ENCODE results near the gene FBXO2. TPM values are rescaled to one million over a fixed set of nuclear protein-coding genes. Genes with fewer than 3 reads are reported as not detected.

Gene FBXO2
- total RNA-seq, 6 donors from 2014 or later, result 8.2 to 18.0 (median 13.8) TPM

DNA sequence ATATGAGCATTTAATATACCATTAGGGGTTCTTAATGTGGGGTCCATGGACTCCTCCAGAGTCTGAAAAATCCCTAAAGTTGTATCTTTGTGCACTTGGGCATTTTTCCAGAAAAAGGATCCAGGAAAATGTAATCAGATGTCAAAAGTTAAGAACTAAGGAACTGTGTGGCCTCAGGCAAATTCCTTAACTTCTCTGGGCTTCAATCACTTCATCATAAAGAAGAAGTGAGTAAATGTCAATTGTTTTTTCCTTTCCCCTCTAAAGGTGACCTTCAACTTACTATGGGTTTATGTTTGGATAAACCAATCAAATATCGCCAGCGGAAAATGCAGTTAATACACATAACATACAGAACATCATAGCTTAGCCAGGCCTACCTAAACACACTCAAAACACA, 24.2 kb upstream of the FBXO2 start:
- TF ChIP-seq EP300 (IDR thresholded peaks at IDR 0.05) (no peak), POLR2AphosphoS5 (IDR thresholded peaks at IDR 0.05) (no peak), POLR2A (IDR thresholded peaks at IDR 0.05) (no peak)
- TF ChIP-seq, protein P1, sequence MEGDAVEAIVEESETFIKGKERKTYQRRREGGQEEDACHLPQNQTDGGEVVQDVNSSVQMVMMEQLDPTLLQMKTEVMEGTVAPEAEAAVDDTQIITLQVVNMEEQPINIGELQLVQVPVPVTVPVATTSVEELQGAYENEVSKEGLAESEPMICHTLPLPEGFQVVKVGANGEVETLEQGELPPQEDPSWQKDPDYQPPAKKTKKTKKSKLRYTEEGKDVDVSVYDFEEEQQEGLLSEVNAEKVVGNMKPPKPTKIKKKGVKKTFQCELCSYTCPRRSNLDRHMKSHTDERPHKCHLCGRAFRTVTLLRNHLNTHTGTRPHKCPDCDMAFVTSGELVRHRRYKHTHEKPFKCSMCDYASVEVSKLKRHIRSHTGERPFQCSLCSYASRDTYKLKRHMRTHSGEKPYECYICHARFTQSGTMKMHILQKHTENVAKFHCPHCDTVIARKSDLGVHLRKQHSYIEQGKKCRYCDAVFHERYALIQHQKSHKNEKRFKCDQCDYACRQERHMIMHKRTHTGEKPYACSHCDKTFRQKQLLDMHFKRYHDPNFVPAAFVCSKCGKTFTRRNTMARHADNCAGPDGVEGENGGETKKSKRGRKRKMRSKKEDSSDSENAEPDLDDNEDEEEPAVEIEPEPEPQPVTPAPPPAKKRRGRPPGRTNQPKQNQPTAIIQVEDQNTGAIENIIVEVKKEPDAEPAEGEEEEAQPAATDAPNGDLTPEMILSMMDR (IDR thresholded peaks at IDR 0.05), result no peak
- H3K9me3 ChIP-seq, result no peaks in the 10 kb centered on the region
- no peaks in the 10 kb centered on the region for H3K27me3 ChIP-seq
- peaks cover 12 to 28% (median 15%) of the 10 kb centered on the region in 4 donors for H3K4me1 ChIP-seq
- H3K27ac ChIP-seq, result no peak overlapping the region
- DNase-seq, result no peak
- peaks cover 0 to 41% (median 28%) of the 10 kb centered on the region in 4 donors for H3K36me3 ChIP-seq
- ATAC-seq (ENCODE audit: low FRiP score in 2 of 2), result no peak
- 96 to 100% methylated on average over 2 of the region's 2 CpGs for WGBS, 2 donors
- H3K4me3 ChIP-seq, result no peak overlapping the region

DNA sequence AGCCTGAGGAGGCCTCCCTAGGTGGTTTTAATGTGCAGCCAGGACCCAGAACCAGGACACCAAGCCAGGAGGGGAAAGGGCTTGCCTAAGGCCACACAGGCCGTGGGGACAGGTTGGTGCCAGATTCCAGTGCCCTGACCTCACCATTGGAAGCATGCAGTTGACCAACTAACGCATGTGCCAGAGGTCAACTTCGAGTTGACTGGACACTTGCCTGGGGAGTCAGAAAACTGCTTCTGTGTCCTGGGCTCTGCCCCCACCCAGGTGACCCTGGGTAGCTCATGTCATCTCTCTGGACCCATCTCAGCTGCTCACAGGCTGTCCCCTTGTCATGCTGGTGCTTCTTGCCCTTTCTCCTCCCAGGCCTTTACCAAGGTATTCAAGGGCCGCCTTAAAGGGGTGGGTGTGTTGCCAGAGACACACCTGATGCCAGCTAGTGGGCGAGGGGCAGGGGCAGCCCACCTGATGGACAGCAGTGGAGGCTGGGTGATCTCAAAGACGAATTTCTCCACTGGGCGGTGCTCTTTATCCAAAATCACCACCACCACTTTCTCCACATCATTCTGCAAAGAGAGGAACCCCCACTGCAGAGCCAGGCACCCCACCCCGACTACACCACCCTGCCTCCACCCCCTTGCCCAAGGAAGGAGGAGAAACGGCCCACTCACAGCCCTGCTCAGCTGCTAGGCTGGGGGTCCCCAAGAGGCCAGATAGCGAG, 22.3 kb upstream of the FBXO2 start:
- no peak overlapping the region for H3K27ac ChIP-seq
- H3K9me3 ChIP-seq, result no peaks in the 10 kb centered on the region
- WGBS, 2 donors, result 83 to 90% methylated on average over 1 to 10 of the region's 10 CpGs
- peaks cover 11 to 24% (median 12%) of the 10 kb centered on the region in 4 donors for H3K4me1 ChIP-seq
- TF ChIP-seq EP300 (IDR thresholded peaks at IDR 0.05) (no peak), POLR2A (IDR thresholded peaks at IDR 0.05) (no peak), POLR2AphosphoS5 (IDR thresholded peaks at IDR 0.05) (no peak)
- TF ChIP-seq, protein P1 (IDR thresholded peaks at IDR 0.05), result no peak
- no peak overlapping the region for H3K4me3 ChIP-seq
- no peak for ATAC-seq (ENCODE audit: low FRiP score in 2 of 2)
- DNase-seq, result no peak
- H3K36me3 ChIP-seq, result peaks cover 0 to 58% (median 41%) of the 10 kb centered on the region in 4 donors
- H3K27me3 ChIP-seq, result no peaks in the 10 kb centered on the region

DNA sequence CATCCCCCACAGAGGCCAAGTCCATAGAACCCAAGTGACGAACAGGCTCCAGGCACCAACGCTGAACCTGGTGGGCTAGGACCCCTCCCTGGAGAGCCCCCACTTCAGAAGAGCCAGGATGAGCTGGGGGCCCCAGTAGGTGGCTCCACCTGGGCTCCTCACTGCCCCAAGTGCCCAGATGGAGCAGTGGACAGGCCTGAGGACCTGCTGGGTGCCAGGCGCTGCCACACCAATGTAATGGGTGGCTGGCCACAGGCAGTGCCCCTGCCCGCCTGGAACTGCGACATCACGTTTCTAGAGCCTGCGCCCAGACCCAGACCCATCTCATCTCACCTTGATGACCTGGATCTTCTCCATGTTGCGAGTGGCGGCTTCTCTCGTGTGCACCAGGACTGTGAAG, 21.1 kb upstream of the FBXO2 start:
- DNase-seq (peak in 1 of 2 donors; percentile 41), ATAC-seq (ENCODE audit: low FRiP score in 2 of 2) (no peak)
- 94% methylated on average over 10 of the region's 10 CpGs; no CpG with 5 or more reads in 1 of the 2 donors for WGBS, 2 donors
- H3K4me3 ChIP-seq, result no peak overlapping the region
- no peaks in the 10 kb centered on the region for H3K27me3 ChIP-seq
- H3K36me3 ChIP-seq, result peaks cover 0 to 64% (median 46%) of the 10 kb centered on the region in 4 donors
- H3K27ac ChIP-seq, result no peak overlapping the region
- H3K4me1 ChIP-seq, result peaks cover 17 to 27% (median 20%) of the 10 kb centered on the region in 4 donors
- TF ChIP-seq EP300 (IDR thresholded peaks at IDR 0.05) (no peak), POLR2AphosphoS5 (IDR thresholded peaks at IDR 0.05) (no peak), POLR2A (IDR thresholded peaks at IDR 0.05) (no peak)
- TF ChIP-seq, protein P1 (IDR thresholded peaks at IDR 0.05), result no peak
- no peaks in the 10 kb centered on the region for H3K9me3 ChIP-seq

DNA sequence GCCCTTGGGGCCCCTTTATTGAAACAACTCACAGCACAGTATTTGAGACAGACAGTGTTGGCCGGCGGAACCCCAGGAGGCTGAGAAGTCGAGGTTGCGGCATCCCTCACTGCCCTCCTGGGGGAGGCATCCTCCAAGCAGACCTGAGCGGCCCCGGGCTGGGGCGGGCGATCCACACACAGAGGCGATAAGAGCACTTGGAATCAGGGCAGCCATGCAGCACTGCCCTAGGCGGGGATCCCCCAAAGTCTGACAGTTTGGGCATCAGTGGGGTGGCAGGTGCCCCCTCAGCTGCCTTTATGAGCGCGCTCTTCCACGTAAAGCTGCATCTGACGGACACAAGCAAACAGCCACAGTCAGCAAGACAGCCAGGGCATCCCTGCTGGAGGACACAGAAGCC, 20.3 kb upstream of the FBXO2 start:
- ATAC-seq (ENCODE audit: low FRiP score in 2 of 2), result no peak
- TF ChIP-seq POLR2AphosphoS5 (IDR thresholded peaks at IDR 0.05) (no peak), POLR2A (IDR thresholded peaks at IDR 0.05) (no peak), EP300 (IDR thresholded peaks at IDR 0.05) (no peak)
- TF ChIP-seq, protein P1 (IDR thresholded peaks at IDR 0.05), result no peak
- H3K4me3 ChIP-seq, result no peak overlapping the region
- DNase-seq, result peak in 1 of 2 donors; percentile 57
- H3K36me3 ChIP-seq, result peaks cover 0 to 69% (median 48%) of the 10 kb centered on the region in 4 donors
- no peak overlapping the region for H3K27ac ChIP-seq
- no peaks in the 10 kb centered on the region for H3K9me3 ChIP-seq
- 96 to 100% methylated on average over 1 to 14 of the region's 14 CpGs for WGBS, 2 donors
- peaks cover 12 to 18% (median 15%) of the 10 kb centered on the region in 4 donors for H3K4me1 ChIP-seq
- no peaks in the 10 kb centered on the region for H3K27me3 ChIP-seq

Data from upper lobe of left lung (tissue), 6 donors.